Measurements from ENCODE around the gene SMAD4.

SMAD4 gene

DNA sequence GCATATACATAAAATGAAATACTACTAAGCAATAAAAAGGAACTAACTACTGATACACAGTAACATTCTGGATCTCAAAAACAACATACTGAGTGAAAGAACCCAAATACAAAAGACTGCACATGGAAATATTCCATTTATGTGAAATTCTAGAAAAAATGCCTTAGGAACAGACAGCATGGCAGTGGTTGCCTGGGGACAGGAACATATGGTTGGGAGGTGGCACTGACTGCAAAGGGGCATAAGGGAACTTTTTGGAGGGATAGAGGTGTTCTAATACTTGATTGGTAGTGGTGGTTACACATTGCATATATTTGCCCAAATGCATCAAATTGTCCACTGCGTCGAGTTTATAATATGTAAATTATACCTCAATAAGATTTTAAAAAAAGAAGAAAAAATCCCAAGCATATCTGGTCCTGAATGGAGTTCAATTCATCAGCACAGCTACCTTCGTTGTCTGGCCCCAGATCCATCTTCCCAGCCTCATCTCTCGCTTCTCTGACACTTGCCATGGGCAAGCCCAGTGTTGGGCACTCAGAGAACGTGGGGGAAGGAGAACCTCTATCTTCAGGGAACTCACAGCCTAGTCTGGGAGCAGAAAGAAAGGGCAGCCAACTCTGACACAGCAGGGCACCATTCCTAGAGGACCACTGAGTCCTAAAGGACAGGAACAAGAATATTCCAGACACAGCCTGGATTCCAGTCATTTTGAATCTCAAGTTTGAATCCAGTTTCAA is 8.6 kb upstream of the SMAD4 start:
- WGBS, result 90% methylated on average over 3 of the region's 5 CpGs
- no peak for DNase-seq
- peaks cover 26% of the 10 kb centered on the region for H3K79me1 ChIP-seq (replicated peaks; ENCODE audit: low read length, poor library complexity, severe bottlenecking)

GRCh38 chr18:51025512-51025911 is 4.5 kb upstream of the SMAD4 start:
- H3K18ac ChIP-seq (ENCODE audit: low read depth in 1 of 2, low read length in 2 of 2), result no peak overlapping the region
- no peak overlapping the region for H2BK120ac ChIP-seq (ENCODE audit: low read depth, low read length)

More for the DNA sequence above, 8.6 kb upstream of the SMAD4 start:
- Histone ChIP-seq H3K4ac (ENCODE audit: low read depth in 1 of 2, low read length in 2 of 2) (no peak overlapping the region), H3K9ac (ENCODE audit: low read length) (no peak overlapping the region), H4K8ac (ENCODE audit: low read length) (no peak overlapping the region), H3K9me3 (ENCODE audit: control insufficient read depth, low read length) (no peaks in the 10 kb centered on the region), H2BK120ac (ENCODE audit: low read depth, low read length) (no peak overlapping the region), H3K27ac (ENCODE audit: low read length, poor library complexity, severe bottlenecking) (no peak overlapping the region), H3K27me3 (ENCODE audit: control insufficient read depth in 1 of 2, insufficient read depth in 1 of 2, low read length in 2 of 2) (no peaks in the 10 kb centered on the region), H2BK15ac (ENCODE audit: low read depth, poor library complexity, severe bottlenecking) (no peak overlapping the region), H3K14ac (ENCODE audit: low read length in 2 of 2) (no peak overlapping the region), H3K4me3 (ENCODE audit: insufficient read depth in 1 of 2, low read depth in 1 of 2, low read length in 2 of 2) (no peak overlapping the region), H2BK12ac (ENCODE audit: low read length in 2 of 2) (no peak overlapping the region), H2AK5ac (ENCODE audit: low read length, severe bottlenecking) (no peak overlapping the region), H3K4me2 (ENCODE audit: low read length, poor library complexity, severe bottlenecking) (no peak overlapping the region), H3K4me1 (ENCODE audit: control insufficient read depth, insufficient read depth, low read depth, low read length) (peaks cover 2% of the 10 kb centered on the region), H2BK5ac (ENCODE audit: low read depth, low read length, poor library complexity, severe bottlenecking) (no peak overlapping the region), H3K18ac (ENCODE audit: low read depth in 1 of 2, low read length in 2 of 2) (no peak overlapping the region), H4K91ac (ENCODE audit: low read length) (no peak overlapping the region), H2AFZ (ENCODE audit: low read depth, low read length) (no peak overlapping the region), H3K23ac (ENCODE audit: low read length in 2 of 2) (no peak overlapping the region), H3K36me3 (ENCODE audit: control insufficient read depth in 1 of 2, insufficient read depth in 2 of 2, low read depth in 1 of 2, low read length in 2 of 2) (peaks cover 6 to 39% of the 10 kb centered on the region in 2 experiments)

DNA sequence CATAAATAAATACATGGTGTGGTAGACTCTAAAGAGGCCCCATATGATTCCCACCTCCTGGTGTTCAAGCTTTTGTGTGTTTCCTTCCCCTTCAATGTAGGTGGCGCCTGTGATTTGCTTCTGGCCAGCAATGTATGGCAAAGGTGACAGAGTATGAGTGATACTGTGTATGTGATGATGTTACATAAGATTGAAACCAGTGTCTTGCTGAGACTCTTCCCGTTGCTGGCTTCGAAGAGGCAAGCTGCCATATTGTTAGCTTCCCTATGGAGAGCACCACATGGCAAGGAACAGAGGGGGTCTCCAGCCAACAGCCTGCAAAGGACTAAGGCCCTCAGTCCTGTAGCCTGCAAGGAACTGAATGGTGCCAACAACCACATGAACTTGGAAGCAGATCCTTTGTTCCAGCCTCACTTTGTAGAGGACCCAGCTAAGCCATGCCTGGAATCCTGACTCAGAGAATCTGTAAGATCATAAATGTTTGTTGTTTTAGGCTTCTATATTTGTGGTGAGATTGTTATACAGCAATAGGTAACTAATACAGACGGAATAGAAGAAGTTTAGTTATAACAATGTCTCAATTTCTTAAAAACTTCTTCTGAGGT is 1.7 kb upstream of the SMAD4 start:
- 85% methylated on average over 3 of the region's 4 CpGs for WGBS
- DNase-seq, result no peak
- peaks cover 33% of the 10 kb centered on the region for H3K79me1 ChIP-seq (replicated peaks; ENCODE audit: low read length, poor library complexity, severe bottlenecking)

More at GRCh38 chr18:51025512-51025911, 4.5 kb upstream of the SMAD4 start:
- Histone ChIP-seq H3K36me3 (ENCODE audit: control insufficient read depth in 1 of 2, insufficient read depth in 2 of 2, low read depth in 1 of 2, low read length in 2 of 2) (peaks cover 3 to 34% of the 10 kb centered on the region in 2 experiments), H4K8ac (ENCODE audit: low read length) (no peak overlapping the region), H2BK15ac (ENCODE audit: low read depth, poor library complexity, severe bottlenecking) (no peak overlapping the region), H3K9me3 (ENCODE audit: control insufficient read depth, low read length) (no peaks in the 10 kb centered on the region), H2AK5ac (ENCODE audit: low read length, severe bottlenecking) (no peak overlapping the region), H3K23ac (ENCODE audit: low read length in 2 of 2) (no peak overlapping the region), H3K27me3 (ENCODE audit: control insufficient read depth in 1 of 2, insufficient read depth in 1 of 2, low read length in 2 of 2) (no peaks in the 10 kb centered on the region), H4K91ac (ENCODE audit: low read length) (no peak overlapping the region), H3K14ac (ENCODE audit: low read length in 2 of 2) (no peak overlapping the region), H3K9ac (ENCODE audit: low read length) (no peak overlapping the region), H3K4me2 (ENCODE audit: low read length, poor library complexity, severe bottlenecking) (no peak overlapping the region), H3K4ac (ENCODE audit: low read depth in 1 of 2, low read length in 2 of 2) (no peak overlapping the region), H2AFZ (ENCODE audit: low read depth, low read length) (no peak overlapping the region), H2BK12ac (ENCODE audit: low read length in 2 of 2) (no peak overlapping the region), H3K79me1 (replicated peaks; ENCODE audit: low read length, poor library complexity, severe bottlenecking) (peaks cover 38% of the 10 kb centered on the region), H3K4me3 (ENCODE audit: insufficient read depth in 1 of 2, low read depth in 1 of 2, low read length in 2 of 2) (no peak overlapping the region), H3K4me1 (ENCODE audit: control insufficient read depth, insufficient read depth, low read depth, low read length) (peaks cover 4% of the 10 kb centered on the region), H2BK5ac (ENCODE audit: low read depth, low read length, poor library complexity, severe bottlenecking) (no peak overlapping the region), H3K27ac (ENCODE audit: low read length, poor library complexity, severe bottlenecking) (no peak overlapping the region)
- no peak for DNase-seq
- 99% methylated on average over 2 of the region's 2 CpGs for WGBS

DNA sequence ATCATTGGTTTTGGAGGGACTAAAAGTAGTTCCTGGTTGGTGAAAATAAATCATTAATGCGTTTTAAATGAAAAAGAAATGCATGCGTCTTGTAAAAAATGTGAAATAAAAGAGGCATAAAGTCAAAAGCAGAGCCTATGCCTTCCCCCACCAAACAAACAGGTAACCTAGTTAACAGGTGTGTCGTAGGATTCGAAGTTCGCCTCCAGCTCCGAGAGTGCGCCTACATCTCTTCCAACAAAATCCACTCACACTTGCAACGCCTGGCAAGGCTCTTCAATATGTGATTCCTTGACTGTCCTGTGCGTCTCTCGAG is 677 bp upstream of the SMAD4 start:
- H3K4me2 ChIP-seq (ENCODE audit: low read length, poor library complexity, severe bottlenecking), result peak overlapping the region; percentile 77
- peak overlapping the region; percentile 93 for H2AK5ac ChIP-seq (ENCODE audit: low read length, severe bottlenecking)
- H2BK12ac ChIP-seq (ENCODE audit: low read length in 2 of 2), result peak overlapping the region in 1 of 2 experiments; percentile 23
- peaks cover 28% of the 10 kb centered on the region for H3K79me1 ChIP-seq (replicated peaks; ENCODE audit: low read length, poor library complexity, severe bottlenecking)
- H4K91ac ChIP-seq (ENCODE audit: low read length), result no peak overlapping the region
- H3K23ac ChIP-seq (ENCODE audit: low read length in 2 of 2), result no peak overlapping the region
- no peak overlapping the region for H2BK15ac ChIP-seq (ENCODE audit: low read depth, poor library complexity, severe bottlenecking)
- peak overlapping the region; percentile 80 to 87 for H3K4me3 ChIP-seq (ENCODE audit: insufficient read depth in 1 of 2, low read depth in 1 of 2, low read length in 2 of 2)
- peak overlapping the region; percentile 34 for H2BK120ac ChIP-seq (ENCODE audit: low read depth, low read length)
- H2AFZ ChIP-seq (ENCODE audit: low read depth, low read length), result peak overlapping the region; percentile 3
- H3K14ac ChIP-seq (ENCODE audit: low read length in 2 of 2), result no peak overlapping the region
- H3K18ac ChIP-seq (ENCODE audit: low read depth in 1 of 2, low read length in 2 of 2), result peak overlapping the region; percentile 75 to 88
- peak overlapping the region; percentile 79 for H3K27ac ChIP-seq (ENCODE audit: low read length, poor library complexity, severe bottlenecking)
- peak overlapping the region; percentile 100 for H3K9ac ChIP-seq (ENCODE audit: low read length)
- H2BK5ac ChIP-seq (ENCODE audit: low read depth, low read length, poor library complexity, severe bottlenecking), result peak overlapping the region; percentile 70
- peak overlapping the region; percentile 85 for H4K8ac ChIP-seq (ENCODE audit: low read length)
- H3K36me3 ChIP-seq (ENCODE audit: control insufficient read depth in 1 of 2, insufficient read depth in 2 of 2, low read depth in 1 of 2, low read length in 2 of 2), result peaks cover 6 to 30% of the 10 kb centered on the region in 2 experiments
- no peak for DNase-seq
- 39% methylated on average over 10 of the region's 10 CpGs for WGBS
- peaks cover 5% of the 10 kb centered on the region for H3K4me1 ChIP-seq (ENCODE audit: control insufficient read depth, insufficient read depth, low read depth, low read length)
- no peaks in the 10 kb centered on the region for H3K9me3 ChIP-seq (ENCODE audit: control insufficient read depth, low read length)
- peak overlapping the region; percentile 32 to 81 for H3K4ac ChIP-seq (ENCODE audit: low read depth in 1 of 2, low read length in 2 of 2)
- H3K27me3 ChIP-seq (ENCODE audit: control insufficient read depth in 1 of 2, insufficient read depth in 1 of 2, low read length in 2 of 2), result no peaks in the 10 kb centered on the region

More for the DNA sequence above, 1.7 kb upstream of the SMAD4 start:
- no peak overlapping the region for H4K91ac ChIP-seq (ENCODE audit: low read length)
- H4K8ac ChIP-seq (ENCODE audit: low read length), result no peak overlapping the region
- peaks cover 3 to 31% of the 10 kb centered on the region in 2 experiments for H3K36me3 ChIP-seq (ENCODE audit: control insufficient read depth in 1 of 2, insufficient read depth in 2 of 2, low read depth in 1 of 2, low read length in 2 of 2)
- no peak overlapping the region for H3K18ac ChIP-seq (ENCODE audit: low read depth in 1 of 2, low read length in 2 of 2)
- peak overlapping the region in 1 of 2 experiments; percentile 87 for H3K4me3 ChIP-seq (ENCODE audit: insufficient read depth in 1 of 2, low read depth in 1 of 2, low read length in 2 of 2)
- H2BK120ac ChIP-seq (ENCODE audit: low read depth, low read length), result no peak overlapping the region
- H3K27ac ChIP-seq (ENCODE audit: low read length, poor library complexity, severe bottlenecking), result no peak overlapping the region
- H2BK12ac ChIP-seq (ENCODE audit: low read length in 2 of 2), result peak overlapping the region in 1 of 2 experiments; percentile 45
- no peak overlapping the region for H3K23ac ChIP-seq (ENCODE audit: low read length in 2 of 2)
- no peak overlapping the region for H2AFZ ChIP-seq (ENCODE audit: low read depth, low read length)
- no peak overlapping the region for H2BK5ac ChIP-seq (ENCODE audit: low read depth, low read length, poor library complexity, severe bottlenecking)
- H3K4ac ChIP-seq (ENCODE audit: low read depth in 1 of 2, low read length in 2 of 2), result no peak overlapping the region
- H2BK15ac ChIP-seq (ENCODE audit: low read depth, poor library complexity, severe bottlenecking), result no peak overlapping the region
- H3K27me3 ChIP-seq (ENCODE audit: control insufficient read depth in 1 of 2, insufficient read depth in 1 of 2, low read length in 2 of 2), result no peaks in the 10 kb centered on the region
- H3K9ac ChIP-seq (ENCODE audit: low read length), result peak overlapping the region; percentile 100
- H3K9me3 ChIP-seq (ENCODE audit: control insufficient read depth, low read length), result no peaks in the 10 kb centered on the region
- no peak overlapping the region for H3K14ac ChIP-seq (ENCODE audit: low read length in 2 of 2)
- H3K4me2 ChIP-seq (ENCODE audit: low read length, poor library complexity, severe bottlenecking), result no peak overlapping the region
- H2AK5ac ChIP-seq (ENCODE audit: low read length, severe bottlenecking), result no peak overlapping the region
- H3K4me1 ChIP-seq (ENCODE audit: control insufficient read depth, insufficient read depth, low read depth, low read length), result peaks cover 4% of the 10 kb centered on the region

Data from mesenchymal stem cell (in vitro differentiated cells and primary cell).